ENCODE measurements around the gene ICAM3.
"Not testable (repeated sequence)": the region's sequence is repeated elsewhere in the genome, so short reads cannot be mapped to it uniquely, and the experiment has no call there.

ICAM3 gene

GRCh38 chr19:10339380-10339960 lies at the start of gene ICAM3:
Gene ICAM3, minus strand, starts transcription at chr19:10339624. Its CDS starts 10 bp downstream, at chr19:10339614.
- DNase-seq: peak; percentile 81

DNA sequence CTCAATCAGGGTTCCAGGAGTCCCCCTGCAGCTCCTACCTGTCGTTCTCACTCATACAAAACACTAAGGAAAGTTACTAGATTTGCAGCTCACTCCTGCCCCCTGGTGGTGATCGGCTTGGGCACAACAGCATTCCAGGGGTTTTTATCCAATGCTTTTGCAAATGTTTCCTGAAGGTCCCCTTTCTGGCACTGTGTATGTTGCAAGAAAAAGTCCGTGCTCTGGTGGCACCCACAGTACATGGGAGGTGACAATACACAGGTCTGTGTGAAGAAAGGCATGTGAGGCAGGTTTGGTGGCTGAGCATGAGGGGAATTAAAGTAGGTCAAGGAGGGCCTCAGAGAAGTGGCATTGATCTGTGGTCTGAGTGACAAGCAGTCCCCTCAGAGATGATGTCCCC lies 49.5 kb upstream of the ICAM3 start:
- peak; percentile 87 for DNase-seq

- DNase-seq: no peak
Observed at GRCh38 chr19:10384580-10384979, 45.2 kb upstream of the ICAM3 start.

GRCh38 chr19:10383223-10383499 lies 43.7 kb upstream of the ICAM3 start:
- DNase-seq: not testable (repeated sequence)

- peak; percentile 97 for DNase-seq
Observed at GRCh38 chr19:10380313-10381102, 41.1 kb upstream of the ICAM3 start, which contains the start of gene TYK2. Gene TYK2, minus strand, starts transcription at chr19:10380572. Its CDS starts 2,166 bp downstream, at chr19:10378406.

- no peak for DNase-seq
Observed at GRCh38 chr19:10379880-10380312, 40.5 kb upstream of the ICAM3 start.

DNA sequence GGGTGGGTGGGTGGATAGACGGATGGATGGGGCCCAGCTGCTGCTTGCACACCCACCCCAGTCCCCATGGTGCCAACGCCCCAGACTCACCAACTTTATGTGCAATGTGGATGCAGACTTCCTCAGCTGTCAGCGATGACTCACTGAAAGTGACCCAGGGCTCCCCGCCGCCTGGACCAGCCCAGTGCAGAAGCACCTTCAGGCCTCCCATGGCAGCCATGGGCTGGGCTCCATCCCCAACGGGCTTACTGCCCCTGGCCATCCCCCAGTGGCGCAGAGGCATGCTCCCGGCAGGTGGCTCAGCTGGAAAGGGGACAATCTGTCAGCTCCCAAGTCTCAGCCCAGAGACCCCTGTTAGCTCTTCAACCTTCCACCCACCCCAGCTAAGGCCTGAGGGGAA lies 38.7 kb upstream of the ICAM3 start:
- no peak for DNase-seq

DNA sequence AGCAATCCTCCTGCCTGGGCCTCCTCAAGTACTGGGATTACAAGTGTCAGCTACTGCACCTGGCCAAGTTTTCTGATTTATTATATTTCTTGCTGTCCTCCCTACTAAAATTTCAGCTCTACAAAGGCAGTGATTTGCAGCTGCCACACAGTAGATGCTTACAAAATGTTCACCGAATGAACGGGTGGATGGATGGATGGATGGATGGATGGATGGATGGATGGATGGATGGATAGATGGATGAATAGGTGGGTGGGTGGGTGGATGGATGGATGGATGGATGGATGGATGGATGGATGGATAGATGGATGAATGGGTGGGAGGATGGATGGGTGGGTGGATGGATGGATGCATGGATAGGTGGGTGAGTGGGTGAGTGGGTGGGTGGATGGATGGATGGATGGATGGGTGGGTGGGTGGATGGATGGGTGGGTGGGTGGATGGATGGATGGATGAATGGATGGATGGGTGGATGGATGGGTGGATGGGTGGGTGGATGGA lies 37.8 kb upstream of the ICAM3 start:
- DNase-seq: not testable (repeated sequence)

- DNase-seq: no peak
Observed at GRCh38 chr19:10374931-10375330, 35.5 kb upstream of the ICAM3 start.

- DNase-seq: no peak
Observed at GRCh38 chr19:10372690-10373089, 33.3 kb upstream of the ICAM3 start.

- DNase-seq: no peak
Observed at GRCh38 chr19:10368101-10368803, 28.8 kb upstream of the ICAM3 start.

DNA sequence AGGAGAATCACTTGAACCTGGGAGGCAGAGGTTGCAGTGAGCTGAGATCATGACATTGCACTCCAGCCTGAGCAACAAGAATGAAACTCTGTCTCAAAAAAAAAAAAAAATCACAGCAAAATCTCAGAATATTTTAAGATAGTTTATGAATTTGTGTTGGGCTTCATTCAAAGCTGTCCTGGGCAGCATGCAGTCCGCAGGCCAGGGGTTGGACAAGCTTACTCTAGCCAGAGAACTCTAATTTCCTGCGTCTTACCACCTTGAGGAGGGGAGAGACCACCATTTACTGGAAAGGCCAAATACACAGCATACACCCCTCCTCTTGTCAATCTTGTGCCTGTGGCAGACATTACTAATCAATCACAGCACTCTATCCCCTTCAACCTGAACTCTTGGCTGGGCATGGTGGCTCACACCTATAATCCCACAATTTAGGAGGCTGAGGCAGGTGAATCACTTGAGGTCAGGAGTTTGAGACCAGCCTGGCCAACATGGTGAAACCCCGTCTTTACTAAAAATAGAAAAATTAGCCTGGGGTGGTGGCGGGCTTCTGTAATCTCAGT lies 27.6 kb upstream of the ICAM3 start:
- not testable (repeated sequence) for DNase-seq

DNA sequence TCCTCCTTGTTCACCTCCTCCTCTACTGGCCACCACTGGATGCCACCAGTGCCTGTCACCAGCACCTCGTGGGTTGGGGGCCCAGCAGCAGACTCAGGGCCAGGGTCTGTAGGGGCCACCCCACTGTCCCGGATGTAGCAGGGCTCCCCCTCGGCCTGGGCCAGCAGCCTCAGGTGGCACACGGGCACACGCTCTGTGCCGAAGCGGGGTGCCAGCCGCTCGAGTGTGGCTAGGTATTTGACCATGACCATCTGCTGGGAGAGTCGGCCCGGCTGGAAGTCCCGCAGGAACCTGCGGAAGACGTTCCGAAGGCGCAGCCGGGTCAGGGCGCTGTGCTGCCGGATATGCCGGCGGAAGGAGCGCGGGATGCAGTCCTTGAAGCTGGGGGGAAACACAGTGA lies 26.1 kb upstream of the ICAM3 start:
- DNase-seq: no peak

DNA sequence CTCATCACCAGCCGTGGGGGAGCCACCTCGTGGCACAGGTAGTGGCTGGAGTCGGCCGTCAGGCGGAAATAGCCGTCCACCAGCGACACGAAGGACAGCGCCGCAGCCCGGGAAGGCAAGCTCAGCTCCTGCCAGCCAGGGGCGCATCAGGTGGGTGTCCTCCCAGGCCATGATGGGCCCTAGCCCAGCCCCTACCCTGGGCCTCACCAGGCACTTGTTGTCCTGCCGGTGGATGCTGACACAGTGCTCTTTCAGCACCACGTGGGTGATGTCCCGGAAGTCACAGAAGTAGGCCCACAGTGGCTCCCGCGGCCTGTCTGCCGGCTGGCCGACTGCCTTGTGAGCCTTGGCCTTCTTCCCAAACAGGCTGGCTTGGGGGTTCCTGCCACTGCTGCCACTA lies 25.2 kb upstream of the ICAM3 start:
- DNase-seq: no peak

DNA sequence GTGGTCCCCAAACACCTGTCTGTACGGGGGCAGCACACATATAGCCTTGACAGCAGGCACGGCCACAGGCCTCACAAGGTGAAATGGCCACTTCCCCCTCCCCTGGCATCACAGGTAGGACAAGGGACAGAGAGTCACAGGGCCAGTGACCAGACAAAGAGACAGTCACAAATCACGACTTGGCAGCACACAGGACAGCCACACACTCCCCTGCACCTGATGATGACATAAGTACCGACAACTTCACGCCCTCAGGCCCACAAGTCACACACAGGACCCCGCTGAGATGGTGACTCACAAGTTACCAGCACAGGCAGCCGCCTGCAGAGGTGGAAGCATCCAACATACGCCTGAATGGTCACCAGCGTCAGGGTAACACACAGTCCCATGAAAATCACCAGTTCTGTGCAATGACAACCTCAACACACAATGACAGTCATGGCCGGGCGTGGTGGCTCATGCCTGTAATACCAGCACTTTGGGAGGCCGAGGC lies 24.4 kb upstream of the ICAM3 start:
- DNase-seq: no peak

DNA sequence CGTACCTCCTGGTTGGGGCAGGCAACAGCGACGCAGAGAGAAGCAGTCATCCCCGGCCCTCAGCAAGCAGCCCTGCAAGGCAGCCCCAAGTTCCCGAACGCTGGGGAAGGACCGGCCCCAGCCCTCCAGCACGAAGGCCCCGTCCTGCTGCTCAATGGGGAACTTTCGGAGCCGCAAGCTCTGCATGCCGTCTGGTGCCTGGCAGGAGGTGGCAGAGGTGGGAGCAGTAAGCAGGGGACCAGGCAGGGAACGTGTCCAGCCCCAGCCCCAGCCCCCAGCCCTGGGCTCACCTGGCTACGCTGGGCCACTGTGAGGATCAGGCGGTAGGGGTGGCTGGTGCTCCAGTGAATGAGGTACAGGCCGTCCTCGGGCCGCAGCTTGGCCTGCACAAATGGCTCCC lies 22.8 kb upstream of the ICAM3 start:
- no peak for DNase-seq

GRCh38 chr19:10361569-10362011 lies 22.2 kb upstream of the ICAM3 start:
- DNase-seq: no peak

GRCh38 chr19:10356431-10356830 lies 17.0 kb upstream of the ICAM3 start:
- no peak for DNase-seq

DNA sequence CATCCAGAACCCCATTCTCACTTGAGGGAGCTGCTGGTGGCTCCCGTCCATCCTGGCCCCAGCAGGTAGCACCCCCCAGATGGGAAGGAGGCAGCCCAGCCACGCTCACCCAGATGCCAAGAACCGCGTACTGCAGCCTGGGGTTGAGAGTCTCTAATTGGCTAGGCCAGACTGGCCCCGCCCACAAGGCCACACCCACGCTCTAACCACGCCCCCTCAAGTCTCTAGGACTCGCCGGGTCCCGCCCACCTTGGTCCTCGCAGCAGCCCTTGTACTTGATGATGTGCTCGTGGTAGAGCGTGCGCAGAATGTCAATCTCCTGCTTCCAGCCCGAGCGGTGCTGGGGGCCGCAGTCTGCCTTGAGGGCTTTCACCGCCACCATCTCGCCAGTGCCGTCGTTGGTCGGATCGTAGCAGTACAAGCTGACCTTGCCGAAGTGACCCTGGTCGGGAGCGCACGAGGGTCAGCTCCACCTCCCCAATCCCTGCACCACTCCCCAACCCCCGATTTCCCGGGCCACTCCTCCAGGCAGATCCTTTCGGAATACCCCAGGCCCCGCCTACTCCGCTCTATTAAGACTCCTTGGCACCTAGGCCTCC lies 14.5 kb upstream of the ICAM3 start:
- DNase-seq: peak; percentile 85

GRCh38 chr19:10352764-10353671 lies 13.6 kb upstream of the ICAM3 start:
- DNase-seq: no peak

- no peak for DNase-seq
Observed at GRCh38 chr19:10346509-10346908, 7.1 kb upstream of the ICAM3 start.

DNA sequence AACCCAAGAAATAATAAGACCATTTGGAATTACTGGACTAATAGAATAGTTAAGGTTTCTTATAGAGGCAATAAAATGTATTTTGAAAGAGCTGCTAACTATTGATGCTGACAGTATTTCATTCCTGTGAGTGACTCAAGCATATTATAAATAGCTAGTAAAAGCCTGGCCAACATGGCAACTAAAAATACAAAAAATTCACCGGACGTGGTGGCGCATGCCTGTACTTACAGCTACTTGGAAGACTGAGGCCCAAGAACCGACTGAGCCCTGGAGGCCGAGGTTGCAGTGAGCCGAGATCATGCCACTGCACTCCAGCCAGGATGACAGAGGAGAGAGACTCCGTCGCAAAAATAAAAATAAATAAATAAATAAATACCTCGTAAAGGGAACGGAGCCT lies 5.4 kb upstream of the ICAM3 start:
- no peak for DNase-seq

Measured in activated CD4-positive, alpha-beta T cell treated with anti-CD3 and anti-CD28 coated beads for 48 hours (primary cell).